ENCODE data around the gene METTL16. TPM values are rescaled to one million over a fixed set of nuclear protein-coding genes. Genes with fewer than 3 reads are reported as not detected.

The METTL16 gene
- total RNA-seq, 1 donor from 2014 or later = 22.6 TPM

DNA sequence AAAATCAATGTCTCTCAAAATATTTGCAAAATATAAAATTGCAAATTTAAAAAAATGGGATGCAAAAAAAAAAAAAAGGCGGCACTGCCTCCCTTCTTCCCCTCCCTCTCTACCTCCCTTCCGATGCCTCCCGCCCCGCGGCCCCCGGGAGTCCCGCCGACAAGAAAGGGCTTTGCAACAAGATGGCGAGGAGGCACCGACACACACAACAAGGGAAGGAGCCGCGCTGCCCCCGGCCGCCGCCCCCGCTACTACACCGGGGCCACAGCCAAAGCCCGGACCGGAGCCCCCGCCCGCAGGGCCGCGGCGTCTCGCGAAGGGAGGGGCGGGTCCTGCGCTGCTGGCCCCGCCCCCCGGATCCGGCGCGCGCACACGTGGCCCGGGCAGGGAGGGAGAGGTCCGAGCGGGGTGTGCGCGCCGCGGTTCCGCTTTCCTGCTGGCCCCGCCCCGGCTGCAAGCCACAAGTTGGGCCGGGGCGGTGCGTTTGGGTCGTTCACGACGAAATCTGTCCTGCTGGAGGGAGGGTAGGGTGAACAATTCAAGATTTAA, 110.7 kb downstream of the METTL16 start, which contains the start of gene MNT:
TSS of gene MNT (minus strand) at position 184 of the 549 bp plus-strand sequence. CDS start 348 bp downstream, outside the sequence.
- peak within 1 kb of the TSS; percentile 96 for H3K27ac Mint-ChIP-seq (ENCODE audit: unreplicated experiment)
- peaks cover 15% of the 10 kb centered on the region for H3K27me3 Mint-ChIP-seq (ENCODE audit: unreplicated experiment)
- peak within 1 kb of the TSS; percentile 95 for H3K4me3 Mint-ChIP-seq (ENCODE audit: unreplicated experiment)
- peak; percentile 12 for TF ChIP-seq CTCF (IDR thresholded peaks at IDR 0.05; ENCODE audit: partially characterized antibody, unreplicated experiment)
- DNase-seq = peak; percentile 95
- peaks cover 23% of the 10 kb centered on the region for H3K4me1 Mint-ChIP-seq (ENCODE audit: low read depth, unreplicated experiment)
- H3K36me3 Mint-ChIP-seq (ENCODE audit: unreplicated experiment) = no peaks in the 10 kb centered on the region
- peaks cover 13% of the 10 kb centered on the region for H3K9me3 Mint-ChIP-seq (ENCODE audit: unreplicated experiment)

DNA sequence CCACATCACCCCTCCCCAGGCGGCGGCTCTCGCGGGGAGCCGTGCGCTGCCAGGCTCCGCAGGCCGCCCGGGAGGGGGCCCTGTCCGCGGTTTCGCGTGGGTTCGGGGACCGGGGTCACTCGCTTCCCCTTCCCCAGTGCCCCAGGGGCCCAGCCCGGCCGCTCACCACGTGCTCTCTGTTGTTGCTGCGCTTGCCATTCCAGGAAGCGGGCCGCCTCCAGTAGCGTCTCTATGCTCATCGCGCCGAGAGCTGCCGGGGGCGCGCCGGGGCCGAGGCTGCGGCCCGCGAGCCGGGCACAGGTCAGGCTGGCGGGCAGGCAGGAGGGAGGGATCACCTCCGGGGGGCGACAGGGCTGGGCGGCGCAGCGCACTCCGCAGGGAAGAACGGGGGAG, 111.2 kb downstream of the METTL16 start:
- Mint-ChIP-seq H3K9me3 (ENCODE audit: unreplicated experiment) (peaks cover 13% of the 10 kb centered on the region), H3K36me3 (ENCODE audit: unreplicated experiment) (no peaks in the 10 kb centered on the region), H3K27ac (ENCODE audit: unreplicated experiment) (peak overlapping the region; percentile 96), H3K4me1 (ENCODE audit: low read depth, unreplicated experiment) (peaks cover 25% of the 10 kb centered on the region), H3K4me3 (ENCODE audit: unreplicated experiment) (peak overlapping the region; percentile 92), H3K27me3 (ENCODE audit: unreplicated experiment) (peaks cover 15% of the 10 kb centered on the region)
- no peak for TF ChIP-seq CTCF (IDR thresholded peaks at IDR 0.05; ENCODE audit: partially characterized antibody, unreplicated experiment)
- DNase-seq = peak; percentile 78

GRCh38 chr17:2399572-2400473, 111.9 kb downstream of the METTL16 start:
- H3K4me3 Mint-ChIP-seq (ENCODE audit: unreplicated experiment) = peak overlapping the region; percentile 95
- DNase-seq = peak; percentile 95
- no peaks in the 10 kb centered on the region for H3K36me3 Mint-ChIP-seq (ENCODE audit: unreplicated experiment)
- H3K27me3 Mint-ChIP-seq (ENCODE audit: unreplicated experiment) = peaks cover 13% of the 10 kb centered on the region
- H3K27ac Mint-ChIP-seq (ENCODE audit: unreplicated experiment) = peak overlapping the region; percentile 98
- H3K9me3 Mint-ChIP-seq (ENCODE audit: unreplicated experiment) = peaks cover 13% of the 10 kb centered on the region
- H3K4me1 Mint-ChIP-seq (ENCODE audit: low read depth, unreplicated experiment) = peaks cover 22% of the 10 kb centered on the region
- no peak for TF ChIP-seq CTCF (IDR thresholded peaks at IDR 0.05; ENCODE audit: partially characterized antibody, unreplicated experiment)

- Mint-ChIP-seq H3K27me3 (ENCODE audit: unreplicated experiment) (peaks cover 16% of the 10 kb centered on the region), H3K27ac (ENCODE audit: unreplicated experiment) (peak overlapping the region; percentile 98), H3K4me1 (ENCODE audit: low read depth, unreplicated experiment) (peaks cover 26% of the 10 kb centered on the region), H3K4me3 (ENCODE audit: unreplicated experiment) (peak overlapping the region; percentile 95), H3K9me3 (ENCODE audit: unreplicated experiment) (peaks cover 15% of the 10 kb centered on the region), H3K36me3 (ENCODE audit: unreplicated experiment) (no peaks in the 10 kb centered on the region)
- TF ChIP-seq CTCF (IDR thresholded peaks at IDR 0.05; ENCODE audit: partially characterized antibody, unreplicated experiment) = no peak
- no peak for DNase-seq
These were observed 112.8 kb downstream of the METTL16 start for GRCh38 chr17:2398655-2399571.

Measured in glutamatergic neuron (in vitro differentiated cells).